HepG2 (cell line): ENCODE results near the gene PON1. TPM values are rescaled to one million over a fixed set of nuclear protein-coding genes. Genes with fewer than 3 reads are reported as not detected.

ENCODE experiments used
- ATAC-seq: fragments of 200-7000 bp; cut with Tn5 transposase; 3 replicates; pipeline ENCODE4 v1.9.1; 2020; ENCODE audit warnings: mild to moderate bottlenecking, moderate library complexity
- BruUV-seq: library from RNA; stranded (reverse); fragments of 400-500 nt; replicated peaks from 2 replicates; lab custom pipeline; 2021; lab: Mats Ljungman, UMichigan
- CTCF ChIA-PET: fragments of 300-600 bp; formaldehyde crosslinking; extraction: SDS; loops from one replicate; lab custom pipeline; 2021; ENCODE audit warnings: low total read pairs, inconsistent platforms, low intra/inter-chr PET ratio; lab: Yijun Ruan, JAX
- POLR2A ChIA-PET: fragments of 350-600 bp; sonication (Branson Sonifier 250); formaldehyde crosslinking; loops from one replicate; lab custom pipeline; 2020; ENCODE audit warnings: antibody characterized with exemption, inconsistent platforms; lab: Yijun Ruan, JAX
- DNase-seq: peaks from one replicate; pipeline ENCODE4 v3.0.0-alpha.2; 2015; ENCODE audit warnings: low spot score
- FAIRE-seq: peaks from 3 replicates; lab custom pipeline; 2011; peaks lifted over from hg19 to GRCh38; lab: Jason Lieb, UNC
- H2AFZ ChIP-seq: one replicate; pipeline ENCODE4 v1.6.1; 2011; ENCODE audit warnings: low read length, inconsistent platforms
- H3K27ac ChIP-seq: fragments of 300-600 bp; 3 replicates; pipeline ENCODE4 v1.8.0; 2011; ENCODE audit warnings: mixed run types, mild to moderate bottlenecking, mixed read lengths, low read length, inconsistent platforms; ENCODE audit not compliant: insufficient read depth; ENCODE audit errors: extremely low read length
- H3K27me3 ChIP-seq, 2 experiments: fragments of 200-600 bp in 1 of 2; 2 replicates in 1 of 2; 3 replicates in 1 of 2; pipeline versions ENCODE4 v1.6.0 to v1.8.0; 2011; ENCODE audit warnings: low read length in 2 of 2, mild to moderate bottlenecking in 2 of 2, moderate library complexity in 2 of 2, inconsistent platforms in 1 of 2; ENCODE audit not compliant: insufficient read depth in 2 of 2, control insufficient read depth in 1 of 2
- H3K36me3 ChIP-seq, 2 experiments: fragments of 200-600 bp in 1 of 2; replicated peaks in 1 of 2; 2 replicates in 1 of 2; 3 replicates in 1 of 2; pipeline versions ENCODE4 v1.5.1 to v1.8.0; 2011; ENCODE audit warnings: low read length in 2 of 2, inconsistent platforms in 1 of 2; ENCODE audit not compliant: insufficient read depth in 2 of 2, control insufficient read depth in 1 of 2
- H3K4me1 ChIP-seq: 2 replicates; pipeline ENCODE4 v1.5.1; 2012; ENCODE audit warnings: low read length, inconsistent platforms; ENCODE audit not compliant: insufficient read depth
- H3K4me2 ChIP-seq: 2 replicates; pipeline ENCODE4 v1.6.0; 2011; ENCODE audit warnings: low read depth, low read length, inconsistent platforms
- H3K4me3 ChIP-seq, 3 experiments: fragments of 200-600 bp in 1 of 3; sonication (generic), shearing (Covaris generic) in 1 of 3; replicated peaks in 1 of 3; 2 replicates each; pipeline ENCODE4 v1.5.1; 2011 to 2016; ENCODE audit warnings: low read length in 3 of 3, inconsistent platforms in 2 of 3, low read depth in 2 of 3, mild to moderate bottlenecking in 2 of 3, control low read depth in 1 of 3, mixed read lengths in 1 of 3; ENCODE audit not compliant: insufficient read depth in 1 of 3
- H3K79me2 ChIP-seq: one replicate; pipeline ENCODE4 v1.6.1; 2011; ENCODE audit warnings: low read length, inconsistent platforms; ENCODE audit not compliant: insufficient read depth
- H3K9ac ChIP-seq: 2 replicates; pipeline ENCODE4 v1.6.0; 2011; ENCODE audit warnings: mild to moderate bottlenecking, low read depth, low read length, inconsistent platforms; ENCODE audit not compliant: insufficient read depth
- H3K9me3 ChIP-seq: 2 replicates; pipeline ENCODE4 v1.5.1; 2012; ENCODE audit warnings: mild to moderate bottlenecking, low read length
- H4K20me1 ChIP-seq: 2 replicates; pipeline ENCODE4 v1.6.0; 2011; ENCODE audit warnings: inconsistent platforms, mild to moderate bottlenecking, low read length, moderate library complexity; ENCODE audit not compliant: insufficient read depth
- BORCS8-MEF2B ChIP-seq: sonication (generic); formaldehyde crosslinking; IDR thresholded peaks from 2 replicates; pipeline ENCODE4 v1.8.0; 2022; ENCODE audit warnings: mild to moderate bottlenecking, missing genetic modification reagents
- BRD4 ChIP-seq: sonication (generic); formaldehyde crosslinking; IDR thresholded peaks from 2 replicates; pipeline ENCODE4 v1.4.0; 2020; ENCODE audit warnings: missing genetic modification reagents
- CHCHD3 ChIP-seq: sonication (generic); formaldehyde crosslinking; IDR thresholded peaks from 2 replicates; pipeline ENCODE4 v1.8.0; 2022; ENCODE audit warnings: mild to moderate bottlenecking, missing genetic modification reagents, moderate library complexity
- ELK4 ChIP-seq: sonication (generic); formaldehyde crosslinking; IDR thresholded peaks from 2 replicates; pipeline ENCODE4 v1.9.0; 2021; ENCODE audit warnings: missing genetic modification reagents, borderline replicate concordance
- FIP1L1 ChIP-seq: fragments of 200-400 bp; formaldehyde crosslinking; IDR thresholded peaks from 2 replicates; pipeline ENCODE4 v1.6.1; 2018; ENCODE audit warnings: low read depth, mild to moderate bottlenecking, low read length, moderate library complexity, borderline replicate concordance; ENCODE audit not compliant: insufficient read depth
- HES4 ChIP-seq: sonication (generic); formaldehyde crosslinking; IDR thresholded peaks from 2 replicates; pipeline ENCODE4 v1.9.0; 2021; ENCODE audit warnings: mild to moderate bottlenecking, missing genetic modification reagents, borderline replicate concordance
- HMG20B ChIP-seq: conservative IDR thresholded peaks from 2 replicates; pipeline ENCODE4 v1.6.1; 2016; ENCODE audit warnings: missing genetic modification reagents, missing compliant biosample characterization
- MZF1 ChIP-seq: sonication (generic); formaldehyde crosslinking; IDR thresholded peaks from 2 replicates; pipeline ENCODE4 v1.8.1; 2023; ENCODE audit warnings: mild to moderate bottlenecking, missing genetic modification reagents, borderline replicate concordance
- NFKB2 ChIP-seq: sonication (generic); formaldehyde crosslinking; IDR thresholded peaks from 2 replicates; pipeline ENCODE4 v1.4.0; 2020; ENCODE audit warnings: missing genetic modification reagents, borderline replicate concordance
- RAD51 ChIP-seq: fragments of 450-650 bp; IDR thresholded peaks from 2 replicates; pipeline ENCODE4 v1.6.1; 2016; ENCODE audit warnings: borderline replicate concordance
- SMAD3 ChIP-seq: sonication (generic); formaldehyde crosslinking; IDR thresholded peaks from 2 replicates; pipeline ENCODE4 v1.4.0; 2020; ENCODE audit warnings: missing genetic modification reagents
- TAF15 ChIP-seq: fragments of 200-400 bp; formaldehyde crosslinking; IDR thresholded peaks from one replicate; pipeline ENCODE4 v1.6.1; 2018; ENCODE audit warnings: mild to moderate bottlenecking, low read depth, low read length; ENCODE audit not compliant: poor library complexity, severe bottlenecking
- ZBTB2 ChIP-seq: sonication (generic); formaldehyde crosslinking; IDR thresholded peaks from 2 replicates; pipeline ENCODE4 v1.8.0; 2022; ENCODE audit warnings: low read depth, missing genetic modification reagents
- ZNF556 ChIP-seq: sonication (generic); formaldehyde crosslinking; IDR thresholded peaks from 2 replicates; pipeline ENCODE4 v1.4.0; 2020; ENCODE audit warnings: mild to moderate bottlenecking, missing genetic modification reagents, borderline replicate concordance
- WGBS: methylation state at CpG from one replicate; pipeline ENCODE4 v1.1.6; 2017; ENCODE audit warnings: low lambda C conversion rate; 5-methylcytosine and 5-hydroxymethylcytosine counted together
- in situ Hi-C: cut with HindIII; loops from 2 replicates; pipeline ENCODE4 v1.10.0; 2017; ENCODE audit warnings: low pct_unique_long_range_greater_than_20kb; ENCODE audit not compliant: extremely low pct_ligation_motif_present
- intact Hi-C: fragments of 100-400 bp; cut with micrococcal nuclease; formaldehyde crosslinking; loops from one replicate; pipeline ENCODE4 v1.10.0; 2022; ENCODE audit not compliant: unreplicated experiment
- polyA plus RNA-seq, 8 experiments: library from polyadenylated mRNA; depleted of rRNA in 3 of 8; stranded (reverse) in 7 of 8; unstranded in 1 of 8; fragments of >200 nt; fragmentation: Illumina TruSeq in 4 of 8; extraction: Trizol in 4 of 8; gene quantifications; 2 replicates each; pipeline versions ENCODE4 v1.2.1 to v1.2.3, GENCODE V29; 2011 to 2016; ENCODE audit warnings: low read depth in 4 of 8, missing spikeins in 1 of 8, mixed read lengths in 1 of 8; ENCODE audit not compliant: insufficient read depth in 1 of 8
- total RNA-seq, 5 experiments: library from RNA; depleted of rRNA; stranded (reverse); fragments of >200 nt; fragmentation: Illumina TruSeq; extraction: Trizol; gene quantifications; 2 replicates each; pipeline ENCODE4 v1.2.3, GENCODE V29; 2016; ENCODE audit warnings: low read depth in 1 of 5
- TF ChIP-seq, protein P1 (sequence below), 2 experiments: fragments of 450-650 bp in 1 of 2; sonication (generic) in 1 of 2; formaldehyde crosslinking; IDR thresholded peaks; 2 replicates each; pipeline versions ENCODE4 v1.5.0 to v1.8.0; 2020 to 2022; ENCODE audit warnings: mild to moderate bottlenecking in 1 of 2, missing genetic modification reagents in 1 of 2
- TF ChIP-seq, protein P2 (sequence below): sonication (generic); formaldehyde crosslinking; IDR thresholded peaks from 2 replicates; pipeline ENCODE4 v1.8.1; 2023; ENCODE audit warnings: mild to moderate bottlenecking, missing genetic modification reagents, borderline replicate concordance

Gene PON1
- total and polyA plus RNA-seq, 2 of the 13 experiments (the other 11 are each of a cell fraction or from before 2014, with no cell fraction given) = 0.27 to 0.57 TPM

DNA sequence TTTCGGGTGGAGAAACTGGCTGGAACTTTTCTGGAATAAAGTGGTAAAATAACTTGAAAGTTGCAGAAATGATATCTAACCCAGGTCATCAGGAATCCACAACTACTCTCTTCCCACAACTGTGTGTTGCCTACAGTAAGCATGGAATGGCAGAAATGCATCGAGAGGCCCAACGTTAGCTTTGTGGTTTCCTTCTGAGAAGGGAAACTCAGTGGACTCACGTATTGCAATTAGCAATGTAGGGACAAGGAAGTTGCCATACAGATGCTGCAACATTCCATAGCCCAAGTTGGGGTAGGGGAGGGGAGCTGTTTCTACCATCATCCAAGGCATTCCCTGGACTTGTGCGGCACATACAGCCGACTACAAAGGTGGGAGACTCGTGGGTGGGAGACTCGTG is 1.9 kb downstream of the PON1 start:
- no peak for DNase-seq
- ChIA-PET POLR2A (no interaction called here), CTCF (no interaction called here)
- Histone ChIP-seq H3K79me2 (no peaks in the 10 kb centered on the region), H3K4me3 (no peak overlapping the region), H3K9me3 (no peaks in the 10 kb centered on the region), H3K27me3 (no peaks in the 10 kb centered on the region; a peak in 1 of 5 replicates), H3K36me3 (no peaks in the 10 kb centered on the region), H3K4me1 (peaks cover 43% of the 10 kb centered on the region), H3K27ac (no peak overlapping the region), H3K4me2 (no peak overlapping the region), H3K9ac (no peak overlapping the region), H4K20me1 (no peaks in the 10 kb centered on the region), H2AFZ (no peak overlapping the region)
- no peak for FAIRE-seq
- intact Hi-C loops (no loop called here), in situ Hi-C loops (no loop called here)
- ATAC-seq = no peak
- TF ChIP-seq HES4 (CRISPR knock-in tag) (no peak), ZBTB2 (CRISPR knock-in tag) (no peak), ELK4 (CRISPR knock-in tag) (no peak)
- 11% methylated on average over 3 of the region's 8 CpGs for WGBS
- BruUV-seq = no TSS peak

GRCh38 chr7:95321720-95322119 is 2.6 kb downstream of the PON1 start:
- WGBS = 18% methylated on average over 1 of the region's 1 CpG
- no peaks in the 10 kb centered on the region for H3K36me3 ChIP-seq
- H3K27ac ChIP-seq = no peak overlapping the region
- ChIA-PET POLR2A (no interaction called here), CTCF (no interaction called here)
- no peaks in the 10 kb centered on the region for H3K9me3 ChIP-seq
- H3K79me2 ChIP-seq = no peaks in the 10 kb centered on the region
- DNase-seq = no peak
- in situ Hi-C loops (no loop called here), intact Hi-C loops (no loop called here)
- H4K20me1 ChIP-seq = no peaks in the 10 kb centered on the region
- no peak for ATAC-seq
- peaks cover 43% of the 10 kb centered on the region for H3K4me1 ChIP-seq
- no peak overlapping the region for H3K4me3 ChIP-seq
- no peaks in the 10 kb centered on the region; a peak in 1 of 5 replicates for H3K27me3 ChIP-seq
- H3K4me2 ChIP-seq = no peak overlapping the region
- no peak for FAIRE-seq
- H2AFZ ChIP-seq = no peak overlapping the region
- no TSS peak for BruUV-seq
- no peak overlapping the region for H3K9ac ChIP-seq
- TF ChIP-seq ZNF556 (CRISPR knock-in tag) (no peak), CHCHD3 (CRISPR knock-in tag) (no peak), SMAD3 (no peak), FIP1L1 (no peak), HMG20B (CRISPR knock-in tag) (no peak), BRD4 (CRISPR knock-in tag) (no peak), NFKB2 (CRISPR knock-in tag) (no peak), MZF1 (no peak), BORCS8-MEF2B (CRISPR knock-in tag) (no peak), RAD51 (no peak), TAF15 (no peak)
- TF ChIP-seq, protein P1, sequence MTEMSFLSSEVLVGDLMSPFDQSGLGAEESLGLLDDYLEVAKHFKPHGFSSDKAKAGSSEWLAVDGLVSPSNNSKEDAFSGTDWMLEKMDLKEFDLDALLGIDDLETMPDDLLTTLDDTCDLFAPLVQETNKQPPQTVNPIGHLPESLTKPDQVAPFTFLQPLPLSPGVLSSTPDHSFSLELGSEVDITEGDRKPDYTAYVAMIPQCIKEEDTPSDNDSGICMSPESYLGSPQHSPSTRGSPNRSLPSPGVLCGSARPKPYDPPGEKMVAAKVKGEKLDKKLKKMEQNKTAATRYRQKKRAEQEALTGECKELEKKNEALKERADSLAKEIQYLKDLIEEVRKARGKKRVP (CRISPR knock-in tag; IDR thresholded peaks at IDR 0.05) = no peak
- TF ChIP-seq, protein P2, sequence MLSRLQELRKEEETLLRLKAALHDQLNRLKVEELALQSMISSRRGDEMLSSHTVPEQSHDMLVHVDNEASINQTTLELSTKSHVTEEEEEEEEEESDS (CRISPR knock-in tag) = no peak
